Measurements from ENCODE around the gene SERTAD2. TPM values are rescaled to one million over a fixed set of nuclear protein-coding genes. Genes with fewer than 3 reads are reported as not detected.

SERTAD2 gene
- total RNA-seq, 2 experiments from 2014 or later, result 50.5 to 54.1 TPM

GRCh38 chr2:64688909-64689308 is 35.2 kb upstream of the SERTAD2 start:
- TF ChIP-seq CTCF (IDR thresholded peaks at IDR 0.05), result no peak
- H3K4me1 Mint-ChIP-seq (ENCODE audit: low read depth), result peaks cover 12% of the 10 kb centered on the region
- no peaks in the 10 kb centered on the region for H3K27me3 Mint-ChIP-seq
- Histone ChIP-seq H3K9me3 (ENCODE audit: control insufficient read depth in 1 of 2, insufficient read depth in 1 of 2, low read length in 2 of 2) (no peaks in the 10 kb centered on the region), H3K4me1 (ENCODE audit: insufficient read depth, low read length) (no peaks in the 10 kb centered on the region), H3K4me3 (ENCODE audit: low read length) (no peak overlapping the region), H3K36me3 (ENCODE audit: insufficient read depth, low read length) (no peaks in the 10 kb centered on the region), H3K27me3 (ENCODE audit: control insufficient read depth in 1 of 2, insufficient read depth in 2 of 2, low read length in 2 of 2) (no peaks in the 10 kb centered on the region), H3K27ac (ENCODE audit: low read depth in 1 of 2, low read length in 2 of 2) (no peak overlapping the region)
- H3K9me3 Mint-ChIP-seq, result no peaks in the 10 kb centered on the region
- DNase-seq, result no peak
- ChIA-PET CTCF (interaction anchor here (1.0 kb wide), 1 partner anchor 43 kb away, joined by 3 read pairs; no protein-coding TSS in a partner anchor), POLR2A (interaction anchor here (1.4 to 1.5 kb wide), 2 partner anchors 32 to 38 kb away, joined by 3 read pairs; no protein-coding TSS in a partner anchor)
- intact Hi-C loops (cut with DNase I, micrococcal nuclease), result no loop called here
- no peak overlapping the region for H3K27ac Mint-ChIP-seq
- H3K4me3 Mint-ChIP-seq, result no peak overlapping the region
- no peaks in the 10 kb centered on the region for H3K36me3 Mint-ChIP-seq (ENCODE audit: low read depth)
- ATAC-seq (ENCODE audit: poor library complexity), result no peak

- POLR2A ChIA-PET, result interaction anchor here (0.5 to 2.0 kb wide), 4 partner anchors 9 to 32 kb away, joined by 3 to 9 read pairs (median 4); partner anchors contain the start of gene SERTAD2
- CTCF ChIA-PET, result no interaction called here
- Mint-ChIP-seq H3K4me1 (ENCODE audit: low read depth) (peaks cover 19% of the 10 kb centered on the region), H3K4me3 (no peak overlapping the region), H3K36me3 (ENCODE audit: low read depth) (no peaks in the 10 kb centered on the region), H3K27me3 (no peaks in the 10 kb centered on the region), H3K27ac (no peak overlapping the region), H3K9me3 (no peaks in the 10 kb centered on the region)
- ATAC-seq (ENCODE audit: poor library complexity) (no peak), DNase-seq (no peak)
- H3K27me3 ChIP-seq (ENCODE audit: control insufficient read depth in 1 of 2, insufficient read depth in 2 of 2, low read length in 2 of 2), result no peaks in the 10 kb centered on the region
- H3K4me1 ChIP-seq (ENCODE audit: insufficient read depth, low read length), result no peaks in the 10 kb centered on the region
- no peaks in the 10 kb centered on the region for H3K36me3 ChIP-seq (ENCODE audit: insufficient read depth, low read length)
- no peaks in the 10 kb centered on the region for H3K9me3 ChIP-seq (ENCODE audit: control insufficient read depth in 1 of 2, insufficient read depth in 1 of 2, low read length in 2 of 2)
- intact Hi-C loops (cut with DNase I, micrococcal nuclease), result no loop called here
- no peak overlapping the region for H3K27ac ChIP-seq (ENCODE audit: low read depth in 1 of 2, low read length in 2 of 2)
- no peak overlapping the region for H3K4me3 ChIP-seq (ENCODE audit: low read length)
- TF ChIP-seq CTCF (IDR thresholded peaks at IDR 0.05), result no peak
Observed at GRCh38 chr2:64686283-64686956, 32.7 kb upstream of the SERTAD2 start.

- Histone ChIP-seq H3K4me1 (ENCODE audit: insufficient read depth, low read length) (no peaks in the 10 kb centered on the region), H3K36me3 (ENCODE audit: insufficient read depth, low read length) (no peaks in the 10 kb centered on the region), H3K27me3 (ENCODE audit: control insufficient read depth in 1 of 2, insufficient read depth in 2 of 2, low read length in 2 of 2) (no peaks in the 10 kb centered on the region), H3K9me3 (ENCODE audit: control insufficient read depth in 1 of 2, insufficient read depth in 1 of 2, low read length in 2 of 2) (no peaks in the 10 kb centered on the region), H3K4me3 (ENCODE audit: low read length) (no peak overlapping the region), H3K27ac (ENCODE audit: low read depth in 1 of 2, low read length in 2 of 2) (no peak overlapping the region)
- no peak for ATAC-seq (ENCODE audit: poor library complexity)
- Mint-ChIP-seq H3K27ac (no peak overlapping the region), H3K27me3 (no peaks in the 10 kb centered on the region), H3K9me3 (no peaks in the 10 kb centered on the region), H3K36me3 (ENCODE audit: low read depth) (no peaks in the 10 kb centered on the region), H3K4me3 (no peak overlapping the region), H3K4me1 (ENCODE audit: low read depth) (peaks cover 25% of the 10 kb centered on the region)
- no peak for DNase-seq
- no peak for TF ChIP-seq CTCF (IDR thresholded peaks at IDR 0.05)
- ChIA-PET POLR2A (interaction anchor here (1.0 to 2.0 kb wide), 3 partner anchors 19 to 65 kb away, joined by 3 to 9 read pairs (median 3); partner anchors contain the start of gene SERTAD2), CTCF (interaction anchor here (0.9 kb wide), 1 partner anchor 10 kb away, joined by 3 read pairs; no protein-coding TSS in a partner anchor)
- intact Hi-C loops (cut with DNase I, micrococcal nuclease), result no loop called here
Observed at GRCh38 chr2:64685430-64685829, 31.7 kb upstream of the SERTAD2 start.
